HG02571 (cell line): ENCODE data around the gene ASXL1.
"Not testable (repeated sequence)": the region's sequence is repeated elsewhere in the genome, so short reads cannot be mapped to it uniquely, and the experiment has no call there.

Experiments
- ATAC-seq: cut with Tn5 transposase; IDR thresholded peaks from one replicate; pipeline ENCODE4 v1.9.1; 2021; ENCODE audit warnings: mild to moderate bottlenecking, moderate library complexity; ENCODE audit not compliant: unreplicated experiment

The ASXL1 gene

GRCh38 chr20:32397567-32398084, 39.5 kb downstream of the ASXL1 start:
- no peak for ATAC-seq

- no peak for ATAC-seq
These were observed 42.3 kb downstream of the ASXL1 start for GRCh38 chr20:32400476-32400875.

GRCh38 chr20:32404017-32404416, 45.9 kb downstream of the ASXL1 start:
- no peak for ATAC-seq

GRCh38 chr20:32406701-32407100, 48.6 kb downstream of the ASXL1 start:
- no peak for ATAC-seq

- ATAC-seq, result not testable (repeated sequence)
These were observed 49.1 kb downstream of the ASXL1 start for GRCh38 chr20:32407131-32407750.

GRCh38 chr20:32411955-32412706, 54.0 kb downstream of the ASXL1 start:
- ATAC-seq, result no peak

GRCh38 chr20:32415494-32415893, 57.4 kb downstream of the ASXL1 start:
- ATAC-seq, result no peak

- no peak for ATAC-seq
These were observed 58.1 kb downstream of the ASXL1 start for GRCh38 chr20:32416206-32416605.

GRCh38 chr20:32418376-32418775, 60.2 kb downstream of the ASXL1 start:
- no peak for ATAC-seq

GRCh38 chr20:32421290-32421689, 63.2 kb downstream of the ASXL1 start:
- ATAC-seq, result no peak

- ATAC-seq, result no peak
These were observed 69.9 kb downstream of the ASXL1 start for GRCh38 chr20:32427996-32428395.

GRCh38 chr20:32429343-32429742, 71.2 kb downstream of the ASXL1 start:
- no peak for ATAC-seq

GRCh38 chr20:32429745-32430360, 71.7 kb downstream of the ASXL1 start:
- ATAC-seq, result no peak

GRCh38 chr20:32431457-32431856, 73.3 kb downstream of the ASXL1 start:
- ATAC-seq, result no peak

GRCh38 chr20:32432277-32432676, 74.1 kb downstream of the ASXL1 start:
- no peak for ATAC-seq

- ATAC-seq, result no peak
These were observed 75.3 kb downstream of the ASXL1 start for GRCh38 chr20:32433311-32434021.

- ATAC-seq, result no peak
These were observed 76.3 kb downstream of the ASXL1 start for GRCh38 chr20:32434434-32434833.

GRCh38 chr20:32435449-32436107, 77.4 kb downstream of the ASXL1 start:
- ATAC-seq, result no peak

GRCh38 chr20:32436142-32436861, 78.2 kb downstream of the ASXL1 start:
- no peak for ATAC-seq

GRCh38 chr20:32436968-32437367, 78.8 kb downstream of the ASXL1 start:
- ATAC-seq, result no peak
